Pulmonary artery endothelial cell (primary cell): ENCODE measurements around the gene ITGA2B. TPM values are rescaled to one million over a fixed set of nuclear protein-coding genes. Genes with fewer than 3 reads are reported as not detected.
"Not testable (repeated sequence)": the region's sequence is repeated elsewhere in the genome, so short reads cannot be mapped to it uniquely, and the experiment has no call there.

Experiments
- DNase-seq: peaks from one replicate; pipeline ENCODE4 v3.0.0-alpha.2; 2011; ENCODE audit warnings: low read depth, low spot score
- total RNA-seq: library from RNA; depleted of rRNA; stranded (reverse); fragments of >200 nt; gene quantifications from 2 replicates; pipeline ENCODE4 v1.2.3, GENCODE V29; 2014

ITGA2B gene
- total RNA-seq, 1 donor from 2014 or later: 0.13 TPM

GRCh38 chr17:44394112-44394511 lies 4.7 kb upstream of the ITGA2B start:
- not testable (repeated sequence) for DNase-seq

- no peak for DNase-seq
Measured at GRCh38 chr17:44390250-44390870, 911 bp upstream of the ITGA2B start.

DNA sequence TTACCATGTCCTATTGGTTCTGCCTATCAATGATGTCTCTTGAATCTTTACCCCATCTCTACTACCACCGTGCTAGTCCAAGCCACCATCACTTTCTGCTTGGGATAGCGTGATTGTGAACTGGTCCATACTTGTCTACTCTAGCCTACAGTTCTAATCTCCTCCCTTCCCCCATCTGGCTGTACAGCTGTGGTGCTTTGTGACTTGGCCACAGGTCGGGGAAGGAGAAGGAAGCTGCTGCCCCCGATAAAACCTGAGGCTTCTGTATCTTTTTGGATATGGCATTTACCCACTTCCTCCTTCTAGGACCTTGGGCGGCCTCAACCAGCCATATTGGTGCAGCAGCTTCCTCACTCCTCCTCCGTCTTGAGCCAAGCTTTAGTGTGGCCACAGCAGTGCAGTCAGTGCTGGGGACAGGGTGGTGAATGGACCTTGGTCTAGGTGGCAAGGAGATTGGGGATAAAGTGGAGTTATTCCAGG lies 314 bp upstream of the ITGA2B start:
- DNase-seq: no peak

- DNase-seq: no peak
Measured at GRCh38 chr17:44387804-44388203, 1.6 kb downstream of the ITGA2B start.

DNA sequence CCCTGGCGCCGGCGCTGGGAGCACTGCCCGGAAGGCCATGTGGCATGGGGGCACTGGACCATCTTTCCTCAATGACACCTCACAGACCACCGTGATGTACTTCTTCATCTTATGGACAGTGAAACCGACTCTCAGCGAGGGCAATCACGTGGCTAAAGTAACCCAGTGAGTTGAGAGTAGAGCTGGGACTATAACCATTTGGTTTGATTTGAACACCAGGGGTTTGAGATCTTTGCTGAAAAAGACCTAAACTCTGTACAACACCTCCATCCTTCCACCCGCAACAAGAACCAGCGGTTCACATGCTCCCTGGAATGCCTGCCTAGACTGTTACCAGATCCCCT lies 3.3 kb downstream of the ITGA2B start:
- DNase-seq: no peak

- no peak for DNase-seq
Measured at GRCh38 chr17:44385287-44386181, 3.9 kb downstream of the ITGA2B start.

DNA sequence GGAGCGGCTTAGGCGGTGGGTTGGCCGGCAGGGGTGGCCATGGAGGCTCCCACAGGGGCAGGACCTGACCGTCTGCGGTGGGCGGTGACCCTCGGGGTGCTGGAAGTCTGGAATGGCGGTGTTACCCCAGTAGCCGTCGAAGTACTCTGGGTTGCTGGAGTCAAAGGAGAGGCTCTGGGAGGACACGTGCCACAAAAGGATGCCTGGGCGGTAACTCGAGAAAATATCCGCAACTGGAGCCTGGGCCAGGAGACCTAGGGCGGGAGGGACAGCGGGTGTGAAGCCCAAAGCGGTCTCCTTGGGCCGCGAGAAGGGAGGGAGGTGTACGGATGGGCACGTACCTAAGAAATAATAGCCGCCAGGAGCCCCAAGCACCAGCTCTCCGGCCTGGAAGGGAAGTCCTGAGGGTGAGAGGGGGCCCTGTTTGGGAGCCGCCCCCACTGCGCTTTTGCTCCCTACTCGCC lies 4.6 kb downstream of the ITGA2B start:
- DNase-seq: no peak

DNA sequence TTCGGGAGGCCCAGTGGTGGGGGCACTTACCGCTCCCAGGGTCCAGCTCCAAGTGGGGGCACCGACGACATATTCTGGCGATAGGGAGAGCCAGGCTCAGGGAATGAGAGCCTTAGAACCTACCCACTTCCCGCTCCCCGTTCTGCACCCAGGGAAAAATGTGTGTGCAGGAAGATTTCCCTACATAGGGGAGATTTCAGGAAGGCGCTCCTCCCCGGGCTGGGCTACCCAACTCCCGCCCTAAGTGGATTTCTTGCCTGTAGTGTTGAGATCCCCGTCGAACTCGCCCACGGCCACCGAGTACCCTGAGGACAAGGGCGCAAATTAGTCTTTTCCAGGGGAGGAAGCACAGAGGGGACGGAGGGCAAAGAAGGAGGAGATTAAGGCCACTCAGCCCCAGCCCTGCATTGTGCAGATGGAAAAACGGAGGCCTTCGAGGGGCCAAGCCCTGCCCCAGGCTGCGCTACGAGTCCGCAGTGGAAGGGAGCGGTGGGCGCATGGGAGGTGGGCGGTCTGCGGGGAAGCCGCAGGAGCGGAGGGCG lies 5.1 kb downstream of the ITGA2B start:
- no peak for DNase-seq

DNA sequence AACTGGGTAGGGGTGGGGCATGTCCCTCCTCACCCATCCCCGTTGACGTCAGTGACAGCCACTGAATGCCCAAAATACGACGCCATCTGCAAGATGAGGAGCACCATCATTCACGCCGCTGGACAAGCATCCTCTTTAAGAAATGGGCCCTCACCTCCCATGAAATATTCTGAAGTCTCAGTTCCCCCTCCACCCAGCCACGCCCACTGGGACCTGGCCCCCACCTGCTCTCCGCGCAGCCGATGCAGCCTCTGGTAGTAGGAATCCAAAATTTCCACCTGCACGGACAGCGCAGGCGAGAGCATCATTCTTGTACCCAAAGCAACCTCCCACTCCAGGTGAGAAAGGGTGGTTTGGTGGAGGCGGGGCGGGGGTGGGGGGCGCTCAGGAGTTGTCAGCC lies 5.6 kb downstream of the ITGA2B start:
- DNase-seq: no peak

GRCh38 chr17:44383363-44383762 lies 6.1 kb downstream of the ITGA2B start:
- no peak for DNase-seq

- no peak for DNase-seq
Measured at GRCh38 chr17:44382917-44383316, 6.5 kb downstream of the ITGA2B start.

GRCh38 chr17:44381810-44382305 lies 7.6 kb downstream of the ITGA2B start:
- DNase-seq: no peak

DNA sequence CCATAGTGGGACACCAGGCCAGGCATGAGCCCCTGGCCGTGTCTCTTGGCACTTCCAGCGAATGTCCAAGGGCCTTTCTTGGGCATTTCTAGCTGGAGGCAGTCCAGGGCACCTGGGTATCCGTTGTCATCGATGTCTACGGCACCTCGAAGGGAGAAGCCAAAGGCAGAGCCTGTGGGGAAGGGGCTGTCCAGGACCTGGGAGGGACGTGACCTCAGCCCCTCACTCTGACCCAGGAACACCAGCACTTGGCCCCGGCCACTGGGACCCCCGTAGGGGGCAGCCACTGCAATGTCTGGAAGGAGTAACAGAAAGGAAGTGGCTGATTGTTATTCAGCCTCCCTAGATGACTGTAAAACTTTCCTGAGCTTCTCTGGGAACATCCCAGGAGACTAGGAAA lies 8.7 kb downstream of the ITGA2B start:
- DNase-seq: no peak

DNA sequence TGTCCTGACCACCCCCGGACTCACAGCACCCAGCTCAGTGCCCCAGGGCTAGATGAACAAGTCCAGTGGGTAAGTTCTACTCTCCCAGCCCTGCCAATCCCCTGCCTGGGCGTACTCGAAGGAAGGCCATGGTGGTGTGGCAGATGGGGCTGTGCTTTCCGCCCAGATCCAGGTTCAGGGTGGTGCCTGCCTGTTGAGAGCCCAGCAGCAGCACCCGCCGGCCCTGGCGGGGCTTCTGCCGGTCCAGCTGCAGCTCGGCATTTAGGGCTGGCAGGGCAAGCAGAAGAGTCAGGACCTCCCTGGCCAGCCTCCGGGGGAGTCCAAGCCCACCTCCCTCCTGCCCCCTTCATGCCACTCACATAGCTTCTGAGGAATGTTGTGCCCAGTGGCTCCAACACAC lies 9.6 kb downstream of the ITGA2B start:
- no peak for DNase-seq

DNA sequence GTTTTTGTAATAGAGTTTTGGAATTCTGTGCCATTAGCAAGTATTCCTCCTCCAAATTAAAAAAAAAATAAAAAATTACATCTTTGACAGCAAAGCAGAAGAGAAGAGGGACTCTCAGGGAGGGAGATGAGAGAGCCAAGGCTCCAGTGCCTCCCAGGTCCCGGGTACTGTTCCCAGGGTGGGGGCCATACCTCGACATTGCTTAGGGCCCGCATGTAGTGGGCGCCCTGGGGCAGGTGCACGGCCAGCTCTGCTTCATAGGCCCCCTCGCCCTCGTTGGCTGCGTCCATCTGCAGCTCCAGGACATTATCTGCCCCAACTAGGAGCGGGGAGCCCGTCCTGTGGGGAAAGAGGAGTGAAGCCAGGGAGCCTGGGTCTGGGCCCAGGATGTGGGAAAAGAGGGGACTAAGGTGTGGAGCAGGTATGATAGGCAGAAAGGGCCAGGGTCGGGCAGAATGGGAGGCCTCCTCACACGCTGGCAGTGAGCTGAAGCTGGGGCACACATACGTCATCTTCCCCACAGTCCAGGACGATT lies 11.2 kb downstream of the ITGA2B start:
- no peak for DNase-seq

- DNase-seq: no peak
Measured at GRCh38 chr17:44376779-44377178, 12.7 kb downstream of the ITGA2B start.

DNA sequence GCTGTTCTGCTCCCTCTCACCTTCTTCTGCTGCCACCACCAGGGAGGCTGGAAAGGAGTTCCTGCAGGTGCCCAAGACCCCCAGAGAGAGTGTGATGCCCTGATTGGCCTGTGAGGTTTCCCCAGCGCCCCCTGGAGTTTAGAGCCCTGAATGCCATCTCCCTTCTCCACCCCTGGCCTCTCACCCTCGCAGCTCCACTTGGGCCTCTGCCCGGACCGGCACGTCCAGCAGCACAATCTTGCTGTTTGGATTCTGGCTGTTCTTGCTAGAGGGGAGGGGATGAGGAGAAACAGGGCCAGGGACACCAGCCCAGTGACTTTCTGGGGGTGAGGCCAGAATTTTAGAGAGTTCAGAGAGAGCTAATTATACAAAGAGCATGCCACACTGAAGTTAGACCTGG lies 13.3 kb downstream of the ITGA2B start:
- no peak for DNase-seq

GRCh38 chr17:44375196-44376017 lies 14.0 kb downstream of the ITGA2B start:
- no peak for DNase-seq

GRCh38 chr17:44374306-44375195 lies 14.9 kb downstream of the ITGA2B start:
- no peak for DNase-seq

GRCh38 chr17:44372036-44372435 lies 17.4 kb downstream of the ITGA2B start:
- DNase-seq: no peak
